Sigmoid colon (tissue), 7 donors: ENCODE measurements around the gene ANKRD44. TPM values are rescaled to one million over a fixed set of nuclear protein-coding genes. Genes with fewer than 3 reads are reported as not detected.
"Not testable (repeated sequence)": the region's sequence is repeated elsewhere in the genome, so short reads cannot be mapped to it uniquely, and the experiment has no call there.

Experiments
- DNase-seq: peaks from one replicate; pipeline ENCODE4 v3.0.0-alpha.2; 2019
- H3K27ac ChIP-seq, 4 donors: fragments of 200-600 bp; sonication (generic); one replicate each; pipeline ENCODE4 v1.5.1; 2016 to 2019; ENCODE audit warnings: mild to moderate bottlenecking in 1 of 4
- H3K27me3 ChIP-seq, 3 donors: fragments of 200-600 bp; sonication (generic); one replicate each; pipeline ENCODE4 v1.5.1; 2019; ENCODE audit warnings: mild to moderate bottlenecking in 1 of 3
- H3K36me3 ChIP-seq, 4 donors: fragments of 200-600 bp; sonication (generic); one replicate each; pipeline ENCODE4 v1.5.1; 2016 to 2019
- H3K4me1 ChIP-seq, 4 donors: fragments of 200-600 bp; sonication (generic); one replicate each; pipeline ENCODE4 v1.5.1; 2017 to 2019
- H3K4me3 ChIP-seq, 4 donors: fragments of 200-600 bp; sonication (generic); one replicate each; pipeline ENCODE4 v1.5.1; 2017 to 2019; ENCODE audit warnings: mild to moderate bottlenecking in 2 of 4, moderate library complexity in 1 of 4
- H3K9me3 ChIP-seq, 4 donors: fragments of 200-600 bp in 3 of 4; sonication (generic) in 3 of 4; one replicate each; pipeline versions ENCODE4 v1.5.1 to v1.6.1; 2013 to 2019
- EP300 ChIP-seq, 4 donors: sonication (generic); formaldehyde crosslinking; IDR thresholded peaks; one replicate each; pipeline ENCODE4 v1.6.1; 2017; ENCODE audit warnings: antibody characterized with exemption in 4 of 4
- POLR2A ChIP-seq, 2 donors: fragments of 450-650 bp; IDR thresholded peaks; one replicate each; pipeline ENCODE4 v1.6.1; 2016; ENCODE audit warnings: antibody characterized with exemption in 2 of 2, mild to moderate bottlenecking in 2 of 2, moderate library complexity in 2 of 2
- POLR2AphosphoS5 ChIP-seq, 4 donors: sonication (generic); formaldehyde crosslinking; IDR thresholded peaks; one replicate each; pipeline ENCODE4 v1.6.1; 2017; ENCODE audit warnings: antibody characterized with exemption in 4 of 4
- WGBS, 2 donors: extraction: QIAGEN DNeasy Blood & Tissue Kit; methylation state at CpG; one replicate each; pipeline ENCODE4 v1.1.7; 2013; 5-methylcytosine and 5-hydroxymethylcytosine counted together
- intact Hi-C: fragments of 100-400 bp; cut with DNase I; formaldehyde crosslinking; loops from one replicate; pipeline ENCODE4 v1.15.1; 2023
- polyA plus RNA-seq, 3 donors: library from polyadenylated mRNA; stranded (reverse); fragments of 200-250 nt; gene quantifications; one replicate each; pipeline ENCODE4 v1.2.3, GENCODE V29; 2013
- total RNA-seq, 4 donors: library from RNA; depleted of rRNA; stranded (reverse); fragments of >200 nt; gene quantifications; one replicate each; pipeline ENCODE4 v1.1.0, GENCODE V29; 2016
- TF ChIP-seq, protein P1 (sequence below), 4 experiments: fragments of 450-650 bp in 3 of 4; fragments of 200-600 bp in 1 of 4; IDR thresholded peaks; one replicate each; pipeline ENCODE4 v1.5.1; 2016 to 2019; ENCODE audit warnings: antibody characterized with exemption in 4 of 4, mild to moderate bottlenecking in 3 of 4, moderate library complexity in 2 of 4
- donor health status: healthy with polysubstance abuse.
- donor health status: Bipolar disorder and iron deficiency.
- donor health status: healthy.

Gene ANKRD44
- total and polyA plus RNA-seq, 7 donors, result 1.2 to 41.1 (median 34.2) TPM

GRCh38 chr2:197345846-197346370 is 35.3 kb upstream of the ANKRD44 start:
- Histone ChIP-seq H3K4me1 (no peaks in the 10 kb centered on the region), H3K27me3 (no peaks in the 10 kb centered on the region), H3K27ac (no peak overlapping the region), H3K36me3 (no peaks in the 10 kb centered on the region), H3K9me3 (no peaks in the 10 kb centered on the region), H3K4me3 (no peak overlapping the region)
- intact Hi-C loops, result no loop called here
- TF ChIP-seq EP300 (IDR thresholded peaks at IDR 0.05) (no peak), POLR2AphosphoS5 (IDR thresholded peaks at IDR 0.05) (no peak), POLR2A (IDR thresholded peaks at IDR 0.05) (no peak)
- TF ChIP-seq, protein P1, sequence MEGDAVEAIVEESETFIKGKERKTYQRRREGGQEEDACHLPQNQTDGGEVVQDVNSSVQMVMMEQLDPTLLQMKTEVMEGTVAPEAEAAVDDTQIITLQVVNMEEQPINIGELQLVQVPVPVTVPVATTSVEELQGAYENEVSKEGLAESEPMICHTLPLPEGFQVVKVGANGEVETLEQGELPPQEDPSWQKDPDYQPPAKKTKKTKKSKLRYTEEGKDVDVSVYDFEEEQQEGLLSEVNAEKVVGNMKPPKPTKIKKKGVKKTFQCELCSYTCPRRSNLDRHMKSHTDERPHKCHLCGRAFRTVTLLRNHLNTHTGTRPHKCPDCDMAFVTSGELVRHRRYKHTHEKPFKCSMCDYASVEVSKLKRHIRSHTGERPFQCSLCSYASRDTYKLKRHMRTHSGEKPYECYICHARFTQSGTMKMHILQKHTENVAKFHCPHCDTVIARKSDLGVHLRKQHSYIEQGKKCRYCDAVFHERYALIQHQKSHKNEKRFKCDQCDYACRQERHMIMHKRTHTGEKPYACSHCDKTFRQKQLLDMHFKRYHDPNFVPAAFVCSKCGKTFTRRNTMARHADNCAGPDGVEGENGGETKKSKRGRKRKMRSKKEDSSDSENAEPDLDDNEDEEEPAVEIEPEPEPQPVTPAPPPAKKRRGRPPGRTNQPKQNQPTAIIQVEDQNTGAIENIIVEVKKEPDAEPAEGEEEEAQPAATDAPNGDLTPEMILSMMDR (IDR thresholded peaks at IDR 0.05), result no peak
- no peak for DNase-seq
- 94 to 95% methylated on average over 5 of the region's 5 CpGs for WGBS, 2 donors

- H3K27me3 ChIP-seq, H3K9me3 ChIP-seq, H3K36me3 ChIP-seq, H3K4me3 ChIP-seq, intact Hi-C loops, H3K4me1 ChIP-seq, DNase-seq, H3K27ac ChIP-seq: not testable (repeated sequence)
- WGBS, 2 donors, result 89 to 91% methylated on average over 5 of the region's 5 CpGs
These were observed 33.4 kb upstream of the ANKRD44 start for GRCh38 chr2:197343968-197344367.

- no peak for DNase-seq
- Histone ChIP-seq H3K4me3 (no peak overlapping the region), H3K36me3 (no peaks in the 10 kb centered on the region), H3K4me1 (no peaks in the 10 kb centered on the region), H3K27ac (no peak overlapping the region), H3K27me3 (no peaks in the 10 kb centered on the region), H3K9me3 (no peaks in the 10 kb centered on the region)
- intact Hi-C loops, result no loop called here
- TF ChIP-seq, protein P1 (IDR thresholded peaks at IDR 0.05), result no peak
- TF ChIP-seq POLR2A (IDR thresholded peaks at IDR 0.05), result no peak
- 91 to 94% methylated on average over 5 of the region's 5 CpGs for WGBS, 2 donors
These were observed 30.0 kb upstream of the ANKRD44 start for GRCh38 chr2:197340591-197340990.

- Histone ChIP-seq H3K36me3 (no peaks in the 10 kb centered on the region), H3K4me3 (no peak overlapping the region), H3K4me1 (no peaks in the 10 kb centered on the region), H3K27ac (no peak overlapping the region), H3K27me3 (no peaks in the 10 kb centered on the region), H3K9me3 (no peaks in the 10 kb centered on the region)
- 68 to 69% methylated on average over 7 of the region's 7 CpGs for WGBS, 2 donors
- intact Hi-C loops, result no loop called here
- no peak for DNase-seq
- TF ChIP-seq EP300 (IDR thresholded peaks at IDR 0.05) (no peak), POLR2AphosphoS5 (IDR thresholded peaks at IDR 0.05) (no peak), POLR2A (IDR thresholded peaks at IDR 0.05) (no peak)
- TF ChIP-seq, protein P1 (IDR thresholded peaks at IDR 0.05), result no peak
These were observed 29.1 kb upstream of the ANKRD44 start for GRCh38 chr2:197339496-197340220.

- no peaks in the 10 kb centered on the region for H3K9me3 ChIP-seq
- no peak overlapping the region for H3K27ac ChIP-seq
- intact Hi-C loops, result no loop called here
- no peak for DNase-seq
- H3K4me1 ChIP-seq, result no peaks in the 10 kb centered on the region
- H3K4me3 ChIP-seq, result no peak overlapping the region
- H3K36me3 ChIP-seq, result no peaks in the 10 kb centered on the region
- no peak for TF ChIP-seq POLR2A (IDR thresholded peaks at IDR 0.05)
- TF ChIP-seq EP300 (IDR thresholded peaks at IDR 0.05), result no peak
- 88 to 92% methylated on average over 8 of the region's 8 CpGs for WGBS, 2 donors
- no peaks in the 10 kb centered on the region for H3K27me3 ChIP-seq
These were observed 28.4 kb upstream of the ANKRD44 start for GRCh38 chr2:197339016-197339415.

DNA sequence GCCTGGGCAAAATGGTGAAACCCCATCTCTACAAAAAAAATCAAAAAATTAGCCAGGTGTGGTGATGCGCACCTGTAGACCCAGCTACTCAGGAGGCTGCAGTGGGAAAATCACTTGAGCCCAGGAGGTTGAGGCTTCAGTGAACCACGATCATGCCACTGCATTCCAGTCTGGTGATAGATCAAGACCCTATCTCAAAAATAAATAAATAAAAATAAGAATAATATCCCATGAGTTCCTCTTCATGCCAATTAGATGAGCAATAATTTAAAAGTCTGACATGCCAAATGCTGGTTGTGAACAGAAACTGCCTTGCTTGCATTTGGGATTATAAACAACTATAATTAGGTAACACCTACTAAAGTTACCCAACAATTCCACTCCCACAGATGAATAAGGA is 22.1 kb upstream of the ANKRD44 start:
- no peaks in the 10 kb centered on the region for H3K27me3 ChIP-seq
- H3K4me1 ChIP-seq, result no peaks in the 10 kb centered on the region
- no peak overlapping the region for H3K27ac ChIP-seq
- no peak for TF ChIP-seq EP300 (IDR thresholded peaks at IDR 0.05)
- TF ChIP-seq POLR2A (IDR thresholded peaks at IDR 0.05), result no peak
- intact Hi-C loops, result no loop called here
- 95 to 97% methylated on average over 2 of the region's 2 CpGs for WGBS, 2 donors
- no peaks in the 10 kb centered on the region for H3K36me3 ChIP-seq
- no peaks in the 10 kb centered on the region for H3K9me3 ChIP-seq
- no peak for DNase-seq
- H3K4me3 ChIP-seq, result no peak overlapping the region
